Measurements from ENCODE around the gene POLR1G. TPM values are rescaled to one million over a fixed set of nuclear protein-coding genes. Genes with fewer than 3 reads are reported as not detected.
A peak's percentile ranks its signal among the peaks of the same experiment; 100 is the strongest.

POLR1G gene
- total RNA-seq, 4 donors from 2014 or later: 5.2 to 29.8 (median 6.3) TPM

- TF ChIP-seq, protein P1, sequence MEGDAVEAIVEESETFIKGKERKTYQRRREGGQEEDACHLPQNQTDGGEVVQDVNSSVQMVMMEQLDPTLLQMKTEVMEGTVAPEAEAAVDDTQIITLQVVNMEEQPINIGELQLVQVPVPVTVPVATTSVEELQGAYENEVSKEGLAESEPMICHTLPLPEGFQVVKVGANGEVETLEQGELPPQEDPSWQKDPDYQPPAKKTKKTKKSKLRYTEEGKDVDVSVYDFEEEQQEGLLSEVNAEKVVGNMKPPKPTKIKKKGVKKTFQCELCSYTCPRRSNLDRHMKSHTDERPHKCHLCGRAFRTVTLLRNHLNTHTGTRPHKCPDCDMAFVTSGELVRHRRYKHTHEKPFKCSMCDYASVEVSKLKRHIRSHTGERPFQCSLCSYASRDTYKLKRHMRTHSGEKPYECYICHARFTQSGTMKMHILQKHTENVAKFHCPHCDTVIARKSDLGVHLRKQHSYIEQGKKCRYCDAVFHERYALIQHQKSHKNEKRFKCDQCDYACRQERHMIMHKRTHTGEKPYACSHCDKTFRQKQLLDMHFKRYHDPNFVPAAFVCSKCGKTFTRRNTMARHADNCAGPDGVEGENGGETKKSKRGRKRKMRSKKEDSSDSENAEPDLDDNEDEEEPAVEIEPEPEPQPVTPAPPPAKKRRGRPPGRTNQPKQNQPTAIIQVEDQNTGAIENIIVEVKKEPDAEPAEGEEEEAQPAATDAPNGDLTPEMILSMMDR (IDR thresholded peaks at IDR 0.05): no peak
- ATAC-seq (ENCODE audit: low FRiP score): no peak
- DNase-seq (ENCODE audit: low spot score): no peak
These were observed 42.5 kb upstream of the POLR1G start for GRCh38 chr19:45363861-45364459.

- DNase-seq (ENCODE audit: low spot score): no peak
- no peak for ATAC-seq (ENCODE audit: low FRiP score)
- TF ChIP-seq, protein P1 (IDR thresholded peaks at IDR 0.05): no peak
These were observed 41.7 kb upstream of the POLR1G start for GRCh38 chr19:45364696-45365095.

DNA sequence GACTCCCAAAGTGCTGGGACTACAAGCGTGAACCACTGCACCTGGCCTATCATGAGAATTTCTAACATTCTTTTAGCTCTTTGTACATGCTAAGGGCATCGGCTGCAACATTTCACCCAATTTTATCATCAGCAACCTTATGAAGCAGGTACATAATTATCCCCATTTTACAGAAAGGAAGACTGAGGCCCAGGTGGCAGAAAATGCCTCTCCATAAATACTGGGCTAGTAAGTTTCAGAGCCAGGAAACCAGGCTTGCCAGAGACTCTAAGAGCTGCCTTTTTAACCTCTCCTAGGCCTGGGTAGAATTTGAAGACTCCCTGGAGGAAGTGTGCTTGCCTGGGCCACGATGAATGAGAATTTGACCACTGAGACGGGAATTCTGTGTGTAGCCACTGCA is 38.3 kb upstream of the POLR1G start:
- no peak for DNase-seq (ENCODE audit: low spot score)
- ATAC-seq (ENCODE audit: low FRiP score): no peak
- TF ChIP-seq, protein P1 (IDR thresholded peaks at IDR 0.05): no peak

GRCh38 chr19:45368737-45369340 is 37.6 kb upstream of the POLR1G start:
- TF ChIP-seq, protein P1 (IDR thresholded peaks at IDR 0.05): no peak
- ATAC-seq (ENCODE audit: low FRiP score): no peak
- no peak for DNase-seq (ENCODE audit: low spot score)

DNA sequence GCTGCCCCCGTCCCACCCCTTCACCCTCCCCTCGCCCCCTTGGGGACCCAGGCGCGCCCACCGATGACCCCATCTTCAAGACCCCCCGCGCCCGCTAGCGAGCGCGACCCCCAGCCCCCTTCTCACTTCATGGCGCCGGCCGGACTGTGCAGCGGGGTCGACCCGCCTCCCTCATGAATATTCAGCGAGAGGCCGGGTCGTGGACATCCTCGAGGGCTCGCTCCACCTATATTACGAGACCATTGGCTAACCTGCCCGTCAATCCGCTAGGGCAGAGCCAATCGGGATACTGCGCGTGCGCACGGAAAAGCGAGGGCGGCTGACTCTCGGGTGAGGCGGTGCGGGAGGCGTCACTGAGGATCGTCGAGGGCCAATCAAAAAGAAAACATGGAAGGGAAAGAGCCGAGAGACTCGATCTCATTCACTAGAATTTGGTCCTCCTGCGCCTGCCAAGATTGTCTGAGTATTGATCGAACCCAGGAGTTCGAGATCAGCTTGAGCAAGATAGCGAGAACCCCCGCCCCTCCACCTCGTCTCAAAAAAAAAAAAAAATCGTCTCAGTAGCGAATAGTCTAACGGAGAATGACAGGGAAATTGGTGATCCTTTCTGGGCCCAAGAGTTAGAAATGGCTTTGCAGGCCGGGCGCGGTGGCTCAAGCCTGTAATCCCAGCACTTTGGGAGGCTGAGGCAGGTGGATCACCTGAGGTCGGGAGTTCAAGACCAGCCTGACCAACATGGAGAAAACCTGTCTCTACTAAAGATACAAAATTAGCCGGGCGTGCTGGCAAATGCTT is 35.8 kb upstream of the POLR1G start, which contains the start of gene ERCC2:
Gene ERCC2 (minus strand): TSS at position 164 of the 795 bp plus-strand sequence. CDS start 33 bp downstream, at position 131.
- TF ChIP-seq, protein P1 (IDR thresholded peaks at IDR 0.05): no peak
- ATAC-seq (ENCODE audit: low FRiP score) (peak; percentile 98), DNase-seq (ENCODE audit: low spot score) (peak; percentile 99)

GRCh38 chr19:45376045-45376724 is 30.3 kb upstream of the POLR1G start:
- TF ChIP-seq, protein P1 (IDR thresholded peaks at IDR 0.05): no peak
- no peak for DNase-seq (ENCODE audit: low spot score)
- ATAC-seq (ENCODE audit: low FRiP score): peak; percentile 62
